ENCODE results near the gene IL19.

DNA sequence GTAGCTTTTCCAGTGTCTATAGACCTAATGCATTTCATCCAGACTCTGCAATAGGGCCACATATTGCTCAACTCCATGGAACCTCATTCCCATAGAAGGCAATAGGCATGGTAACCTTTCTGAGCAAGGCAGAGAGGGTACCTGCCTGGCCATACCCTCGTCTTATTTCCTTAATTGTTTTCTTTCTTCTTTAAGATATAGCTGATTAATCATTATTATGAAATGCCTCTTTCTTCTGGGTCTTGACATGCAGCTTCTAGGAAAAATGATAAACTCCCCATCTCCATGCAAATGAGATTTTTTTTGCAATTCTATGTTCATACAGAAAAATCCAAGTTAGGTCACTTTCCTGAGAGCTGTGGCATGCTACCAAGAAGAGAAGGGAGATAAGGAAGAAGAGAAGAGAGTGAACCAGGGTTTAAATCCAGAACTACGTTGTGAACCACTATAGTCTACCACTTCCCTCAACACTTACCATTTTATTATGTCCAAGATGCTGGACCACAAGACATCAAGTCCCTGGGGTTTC, 61.8 kb downstream of the IL19 start:
- TF ChIP-seq, protein P1, sequence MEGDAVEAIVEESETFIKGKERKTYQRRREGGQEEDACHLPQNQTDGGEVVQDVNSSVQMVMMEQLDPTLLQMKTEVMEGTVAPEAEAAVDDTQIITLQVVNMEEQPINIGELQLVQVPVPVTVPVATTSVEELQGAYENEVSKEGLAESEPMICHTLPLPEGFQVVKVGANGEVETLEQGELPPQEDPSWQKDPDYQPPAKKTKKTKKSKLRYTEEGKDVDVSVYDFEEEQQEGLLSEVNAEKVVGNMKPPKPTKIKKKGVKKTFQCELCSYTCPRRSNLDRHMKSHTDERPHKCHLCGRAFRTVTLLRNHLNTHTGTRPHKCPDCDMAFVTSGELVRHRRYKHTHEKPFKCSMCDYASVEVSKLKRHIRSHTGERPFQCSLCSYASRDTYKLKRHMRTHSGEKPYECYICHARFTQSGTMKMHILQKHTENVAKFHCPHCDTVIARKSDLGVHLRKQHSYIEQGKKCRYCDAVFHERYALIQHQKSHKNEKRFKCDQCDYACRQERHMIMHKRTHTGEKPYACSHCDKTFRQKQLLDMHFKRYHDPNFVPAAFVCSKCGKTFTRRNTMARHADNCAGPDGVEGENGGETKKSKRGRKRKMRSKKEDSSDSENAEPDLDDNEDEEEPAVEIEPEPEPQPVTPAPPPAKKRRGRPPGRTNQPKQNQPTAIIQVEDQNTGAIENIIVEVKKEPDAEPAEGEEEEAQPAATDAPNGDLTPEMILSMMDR (IDR thresholded peaks at IDR 0.05; ENCODE audit: low read depth, low read length, missing input control): no peak
- TF ChIP-seq, protein P2, sequence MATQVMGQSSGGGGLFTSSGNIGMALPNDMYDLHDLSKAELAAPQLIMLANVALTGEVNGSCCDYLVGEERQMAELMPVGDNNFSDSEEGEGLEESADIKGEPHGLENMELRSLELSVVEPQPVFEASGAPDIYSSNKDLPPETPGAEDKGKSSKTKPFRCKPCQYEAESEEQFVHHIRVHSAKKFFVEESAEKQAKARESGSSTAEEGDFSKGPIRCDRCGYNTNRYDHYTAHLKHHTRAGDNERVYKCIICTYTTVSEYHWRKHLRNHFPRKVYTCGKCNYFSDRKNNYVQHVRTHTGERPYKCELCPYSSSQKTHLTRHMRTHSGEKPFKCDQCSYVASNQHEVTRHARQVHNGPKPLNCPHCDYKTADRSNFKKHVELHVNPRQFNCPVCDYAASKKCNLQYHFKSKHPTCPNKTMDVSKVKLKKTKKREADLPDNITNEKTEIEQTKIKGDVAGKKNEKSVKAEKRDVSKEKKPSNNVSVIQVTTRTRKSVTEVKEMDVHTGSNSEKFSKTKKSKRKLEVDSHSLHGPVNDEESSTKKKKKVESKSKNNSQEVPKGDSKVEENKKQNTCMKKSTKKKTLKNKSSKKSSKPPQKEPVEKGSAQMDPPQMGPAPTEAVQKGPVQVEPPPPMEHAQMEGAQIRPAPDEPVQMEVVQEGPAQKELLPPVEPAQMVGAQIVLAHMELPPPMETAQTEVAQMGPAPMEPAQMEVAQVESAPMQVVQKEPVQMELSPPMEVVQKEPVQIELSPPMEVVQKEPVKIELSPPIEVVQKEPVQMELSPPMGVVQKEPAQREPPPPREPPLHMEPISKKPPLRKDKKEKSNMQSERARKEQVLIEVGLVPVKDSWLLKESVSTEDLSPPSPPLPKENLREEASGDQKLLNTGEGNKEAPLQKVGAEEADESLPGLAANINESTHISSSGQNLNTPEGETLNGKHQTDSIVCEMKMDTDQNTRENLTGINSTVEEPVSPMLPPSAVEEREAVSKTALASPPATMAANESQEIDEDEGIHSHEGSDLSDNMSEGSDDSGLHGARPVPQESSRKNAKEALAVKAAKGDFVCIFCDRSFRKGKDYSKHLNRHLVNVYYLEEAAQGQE (IDR thresholded peaks at IDR 0.05): no peak
- no peak for TF ChIP-seq TAF1 (conservative IDR thresholded peaks at IDR 0.05)
- TF ChIP-seq FOXA1 (IDR thresholded peaks at IDR 0.05): no peak
- no peak for TF ChIP-seq RAD21 (IDR thresholded peaks at IDR 0.05)
- no peak for TF ChIP-seq SP1 (IDR thresholded peaks at IDR 0.05)
- TF ChIP-seq HNF4A (conservative IDR thresholded peaks at IDR 0.05): no peak
- no peak for TF ChIP-seq YY1 (IDR thresholded peaks at IDR 0.05)
- no peak for TF ChIP-seq GABPA (IDR thresholded peaks at IDR 0.05 in 1 of 2, conservative IDR thresholded peaks at IDR 0.05 in 1 of 2)

Measured in liver (tissue), 3 donors.